A673 (cell line): ENCODE data around the gene MATN1. TPM values are rescaled to one million over a fixed set of nuclear protein-coding genes. Genes with fewer than 3 reads are reported as not detected.

ENCODE experiments used
- BruUV-seq: library from RNA; stranded (reverse); fragments of 400-500 nt; replicated peaks from 2 replicates; lab custom pipeline; 2021; lab: Mats Ljungman, UMichigan
- CTCF ChIA-PET: fragments of 300-600 bp; sonication (Branson Sonifier 250); formaldehyde crosslinking; loops from one replicate; lab custom pipeline; 2022; ENCODE audit warnings: antibody characterized with exemption; lab: Charles Lee
- POLR2A ChIA-PET: fragments of 300-600 bp; sonication (Branson Sonifier 250); formaldehyde crosslinking; loops from one replicate; lab custom pipeline; 2022; ENCODE audit warnings: antibody characterized with exemption; ENCODE audit not compliant: low non-redundant PET; lab: Charles Lee
- DNase-seq: peaks from one replicate; pipeline ENCODE4 v3.0.0-alpha.2; 2015; ENCODE audit warnings: low spot score
- H3K27ac ChIP-seq: fragments of 200-600 bp; sonication (generic); 2 replicates; pipeline ENCODE4 v1.5.1; 2016; ENCODE audit warnings: mixed run types, low read depth, mild to moderate bottlenecking, mixed read lengths, antibody characterized with exemption, low read length; ENCODE audit not compliant: poor library complexity, severe bottlenecking
- H3K27me3 ChIP-seq: fragments of 200-600 bp; sonication (generic); replicated peaks from 2 replicates; pipeline ENCODE4 v1.6.1; 2017; ENCODE audit warnings: mixed run types, low read depth, mild to moderate bottlenecking, mixed read lengths, antibody characterized with exemption, low read length; ENCODE audit not compliant: insufficient read depth, poor library complexity
- H3K36me3 ChIP-seq: fragments of 200-600 bp; sonication (generic); 2 replicates; pipeline ENCODE4 v1.6.1; 2016; ENCODE audit warnings: mixed run types, mild to moderate bottlenecking, mixed read lengths, antibody characterized with exemption, low read length; ENCODE audit not compliant: insufficient read depth, poor library complexity, severe bottlenecking
- H3K4me1 ChIP-seq: fragments of 200-600 bp; sonication (generic); 2 replicates; pipeline ENCODE4 v1.6.1; 2017; ENCODE audit warnings: mixed run types, mild to moderate bottlenecking, mixed read lengths, antibody characterized with exemption, low read length; ENCODE audit not compliant: insufficient read depth, poor library complexity, severe bottlenecking
- H3K4me3 ChIP-seq: fragments of 200-600 bp; sonication (generic); 2 replicates; pipeline ENCODE4 v1.5.1; 2016; ENCODE audit warnings: low read depth, mixed run types, mild to moderate bottlenecking, mixed read lengths, low read length; ENCODE audit not compliant: poor library complexity, severe bottlenecking
- H3K9me3 ChIP-seq: fragments of 200-600 bp; sonication (generic); 2 replicates; pipeline ENCODE4 v1.6.1; 2016; ENCODE audit warnings: mixed run types, low read depth, mild to moderate bottlenecking, mixed read lengths, antibody characterized with exemption, low read length; ENCODE audit not compliant: poor library complexity, severe bottlenecking
- EZH2 ChIP-seq: fragments of 200-600 bp; sonication (generic); IDR thresholded peaks from 2 replicates; pipeline ENCODE4 v1.6.1; 2017; ENCODE audit warnings: borderline replicate concordance, low read depth, mild to moderate bottlenecking, mixed read lengths, antibody characterized with exemption, low read length; ENCODE audit not compliant: poor library complexity, severe bottlenecking
- intact Hi-C: fragments of 100-400 bp; cut with micrococcal nuclease; formaldehyde crosslinking; loops from one replicate; pipeline ENCODE4 v1.10.0; 2022; ENCODE audit not compliant: unreplicated experiment
- total RNA-seq: library from RNA; stranded (reverse); gene quantifications from 2 replicates; pipeline ENCODE4 v1.2.3, GENCODE V29; 2021
- TF ChIP-seq, protein P1 (sequence below): fragments of 300-800, 200-600 bp; sonication (generic); conservative IDR thresholded peaks from 2 replicates; pipeline ENCODE4 v1.5.1; 2017; ENCODE audit warnings: low read depth, mild to moderate bottlenecking, antibody characterized with exemption, low read length, moderate library complexity, mixed read lengths

The MATN1 gene
- total RNA-seq, 1 experiment from 2014 or later: not detected

DNA sequence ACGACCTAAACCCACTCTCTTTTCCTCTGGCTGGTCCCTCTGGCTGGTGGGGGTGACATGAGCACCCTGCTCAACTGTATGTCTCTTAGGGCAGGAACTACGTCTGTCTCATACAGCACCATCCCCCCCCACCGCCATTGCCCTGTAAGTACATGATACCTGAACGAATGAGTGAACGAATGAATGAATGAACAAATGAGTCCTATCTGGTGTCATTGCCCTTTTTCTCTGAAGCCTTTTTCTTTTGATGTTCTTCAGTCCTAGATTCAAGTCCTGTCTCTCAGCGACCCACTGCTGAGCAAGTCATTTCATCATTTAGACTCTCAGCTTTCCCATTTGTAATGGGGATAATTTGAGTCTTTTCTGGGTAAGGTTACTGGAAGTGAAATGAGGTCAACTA is 10.8 kb downstream of the MATN1 start:
- Histone ChIP-seq H3K27ac (no peak overlapping the region), H3K4me3 (no peak overlapping the region), H3K27me3 (no peaks in the 10 kb centered on the region), H3K36me3 (no peaks in the 10 kb centered on the region), H3K4me1 (peaks cover 4% of the 10 kb centered on the region), H3K9me3 (peaks cover 7% of the 10 kb centered on the region)
- CTCF ChIA-PET: no interaction called here
- intact Hi-C loops: no loop called here
- no peak for DNase-seq
- POLR2A ChIA-PET: no interaction called here
- BruUV-seq: no TSS peak
- TF ChIP-seq, protein P1, sequence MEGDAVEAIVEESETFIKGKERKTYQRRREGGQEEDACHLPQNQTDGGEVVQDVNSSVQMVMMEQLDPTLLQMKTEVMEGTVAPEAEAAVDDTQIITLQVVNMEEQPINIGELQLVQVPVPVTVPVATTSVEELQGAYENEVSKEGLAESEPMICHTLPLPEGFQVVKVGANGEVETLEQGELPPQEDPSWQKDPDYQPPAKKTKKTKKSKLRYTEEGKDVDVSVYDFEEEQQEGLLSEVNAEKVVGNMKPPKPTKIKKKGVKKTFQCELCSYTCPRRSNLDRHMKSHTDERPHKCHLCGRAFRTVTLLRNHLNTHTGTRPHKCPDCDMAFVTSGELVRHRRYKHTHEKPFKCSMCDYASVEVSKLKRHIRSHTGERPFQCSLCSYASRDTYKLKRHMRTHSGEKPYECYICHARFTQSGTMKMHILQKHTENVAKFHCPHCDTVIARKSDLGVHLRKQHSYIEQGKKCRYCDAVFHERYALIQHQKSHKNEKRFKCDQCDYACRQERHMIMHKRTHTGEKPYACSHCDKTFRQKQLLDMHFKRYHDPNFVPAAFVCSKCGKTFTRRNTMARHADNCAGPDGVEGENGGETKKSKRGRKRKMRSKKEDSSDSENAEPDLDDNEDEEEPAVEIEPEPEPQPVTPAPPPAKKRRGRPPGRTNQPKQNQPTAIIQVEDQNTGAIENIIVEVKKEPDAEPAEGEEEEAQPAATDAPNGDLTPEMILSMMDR: no peak
- no peak for TF ChIP-seq EZH2

DNA sequence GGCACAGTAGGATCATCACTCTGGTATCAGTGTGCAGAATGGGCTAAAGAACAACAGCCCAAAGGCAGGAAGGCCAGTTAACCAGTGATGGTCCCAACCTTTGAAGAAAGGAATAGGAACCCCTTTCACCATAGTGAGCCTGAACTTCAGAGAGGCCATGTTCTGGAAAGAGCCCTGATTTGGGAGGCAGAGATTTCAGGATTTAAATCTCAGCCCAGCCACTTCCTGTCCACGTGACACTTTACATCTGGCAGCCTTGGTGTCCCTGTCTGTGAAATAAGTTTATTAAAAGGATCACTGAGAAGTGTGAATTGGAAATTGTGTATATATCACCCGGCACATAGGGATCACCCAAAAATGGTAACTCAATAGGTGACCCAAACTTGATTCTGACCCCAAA is 13.0 kb downstream of the MATN1 start:
- Histone ChIP-seq H3K27ac (no peak overlapping the region), H3K4me1 (peaks cover 10% of the 10 kb centered on the region), H3K4me3 (no peak overlapping the region), H3K36me3 (no peaks in the 10 kb centered on the region), H3K27me3 (no peaks in the 10 kb centered on the region), H3K9me3 (peaks cover 4% of the 10 kb centered on the region)
- no peak for DNase-seq
- ChIA-PET POLR2A (no interaction called here), CTCF (no interaction called here)
- TF ChIP-seq EZH2: no peak
- TF ChIP-seq, protein P1: no peak
- intact Hi-C loops: no loop called here
- BruUV-seq: no TSS peak

DNA sequence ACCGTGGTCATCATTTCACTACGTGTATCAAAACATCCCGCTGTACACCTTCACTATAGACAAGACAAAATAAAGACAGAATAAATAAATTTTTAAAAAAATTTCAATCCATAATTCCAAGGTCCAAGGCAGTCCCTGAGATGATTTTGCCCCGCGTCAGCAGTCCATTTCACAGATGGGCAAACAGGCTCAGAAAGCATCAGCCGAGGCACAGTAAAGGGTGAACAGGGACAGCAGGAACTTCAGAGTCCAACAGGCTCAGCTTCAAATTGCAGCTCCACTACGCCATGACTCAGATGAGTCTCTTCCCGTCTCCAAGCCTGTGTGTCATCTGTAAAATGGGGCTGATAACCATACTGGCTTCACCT is 15.0 kb downstream of the MATN1 start:
- no peak overlapping the region for H3K27ac ChIP-seq
- H3K27me3 ChIP-seq: no peaks in the 10 kb centered on the region
- POLR2A ChIA-PET: no interaction called here
- intact Hi-C loops: loop anchor here (2.0 to 10.0 kb wide), 8 partner anchors 274 to 1472 kb away; partner anchors contain the start of gene PTPRU
- H3K4me1 ChIP-seq: peaks cover 10% of the 10 kb centered on the region
- no peak overlapping the region for H3K4me3 ChIP-seq
- CTCF ChIA-PET: interaction anchor here (0.6 to 1.1 kb wide), 7 partner anchors 11 to 1463 kb away, joined by 3 to 4 read pairs (median 4); no protein-coding TSS in a partner anchor
- BruUV-seq: no TSS peak
- TF ChIP-seq, protein P1: no peak
- no peak for TF ChIP-seq EZH2
- DNase-seq: no peak
- no peaks in the 10 kb centered on the region for H3K36me3 ChIP-seq
- no peaks in the 10 kb centered on the region for H3K9me3 ChIP-seq
